HFF-Myc (cell line): ENCODE results near the gene IQCE.
A peak's percentile ranks its signal among the peaks of the same experiment; 100 is the strongest.

Experiments used
- DNase-seq: peaks from one replicate; pipeline ENCODE4 v3.0.0-alpha.2; 2011; ENCODE audit warnings: low read depth; ENCODE audit errors: extremely low read depth
- H3K4me3 ChIP-seq: replicated peaks from 2 replicates; pipeline ENCODE4 v1.5.1; 2011; ENCODE audit warnings: low read depth, mild to moderate bottlenecking, control low read depth, low read length
- CTCF ChIP-seq: IDR thresholded peaks from 2 replicates; pipeline ENCODE4 v1.5.1; 2012; ENCODE audit warnings: mild to moderate bottlenecking, low read depth, low read length, control low read depth; ENCODE audit errors: missing control alignments

The IQCE gene

GRCh38 chr7:2634267-2635145 is 75.7 kb downstream of the IQCE start:
- TF ChIP-seq CTCF: no peak
- DNase-seq: no peak
- peak overlapping the region; percentile 79 for H3K4me3 ChIP-seq

- DNase-seq: no peak
- TF ChIP-seq CTCF: no peak
- H3K4me3 ChIP-seq: peak overlapping the region; percentile 79; the same call in 1 of the 2 replicates
These were observed 76.4 kb downstream of the IQCE start for GRCh38 chr7:2635148-2635668.

GRCh38 chr7:2635810-2636701 is 77.3 kb downstream of the IQCE start:
- no peak for DNase-seq
- TF ChIP-seq CTCF: no peak
- H3K4me3 ChIP-seq: no peak overlapping the region

GRCh38 chr7:2637066-2637471 is 78.3 kb downstream of the IQCE start:
- no peak overlapping the region for H3K4me3 ChIP-seq
- TF ChIP-seq CTCF: no peak
- no peak for DNase-seq

- TF ChIP-seq CTCF: no peak
- no peak for DNase-seq
- H3K4me3 ChIP-seq: peak overlapping the region; percentile 22
These were observed 78.9 kb downstream of the IQCE start for GRCh38 chr7:2637505-2638223.
